ENCODE measurements around the gene SIPA1L3.

Gene SIPA1L3

DNA sequence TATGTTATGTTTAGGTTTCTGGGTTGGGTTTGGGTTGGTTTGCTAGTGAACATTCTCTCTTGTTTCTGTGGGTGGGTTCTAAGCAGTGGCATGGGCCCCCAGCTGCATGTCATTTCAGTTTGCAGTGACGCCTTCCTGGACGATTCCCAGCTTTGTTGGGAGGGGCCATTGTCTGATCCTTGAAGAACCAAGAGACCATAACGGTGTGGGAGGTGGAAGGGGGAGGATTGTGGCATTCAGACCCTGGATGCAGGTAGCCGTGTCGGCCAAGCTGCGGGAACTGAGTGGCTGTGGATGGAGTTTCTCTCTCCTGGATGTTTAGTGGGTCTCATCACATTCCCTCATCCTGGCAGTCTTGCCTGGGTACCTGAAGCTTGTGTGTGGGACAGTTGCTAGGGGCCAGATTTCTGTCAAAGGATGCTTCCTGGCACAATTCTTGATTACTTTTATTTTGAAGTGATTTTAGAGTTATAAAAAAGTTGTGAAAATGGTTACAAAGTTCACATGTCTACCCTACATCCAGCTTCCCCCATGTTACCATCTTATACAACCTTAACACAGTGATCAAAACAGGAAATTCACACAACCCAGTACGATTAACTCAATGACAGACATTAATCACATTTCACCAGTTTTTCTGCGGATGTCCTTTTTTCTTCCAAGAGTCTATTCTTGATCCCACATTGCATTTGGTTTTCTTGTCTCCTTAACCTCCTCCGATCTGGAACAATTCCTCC, 123.8 kb downstream of the SIPA1L3 start:
- H3K27me3 ChIP-seq (ENCODE audit: insufficient read depth, low read depth, severe bottlenecking): no peaks in the 10 kb centered on the region
- no peak for TF ChIP-seq CTCF (IDR thresholded peaks at IDR 0.05; ENCODE audit: low read depth, low read length)
- H3K27ac ChIP-seq: no peak overlapping the region
- H3K36me3 ChIP-seq: no peaks in the 10 kb centered on the region; the same call in 1 of the 2 replicates
- no peaks in the 10 kb centered on the region for H3K9me3 ChIP-seq (ENCODE audit: severe bottlenecking)
- DNase-seq: no peak
- H3K4me3 ChIP-seq (ENCODE audit: low read depth, low read length): no peak overlapping the region

DNA sequence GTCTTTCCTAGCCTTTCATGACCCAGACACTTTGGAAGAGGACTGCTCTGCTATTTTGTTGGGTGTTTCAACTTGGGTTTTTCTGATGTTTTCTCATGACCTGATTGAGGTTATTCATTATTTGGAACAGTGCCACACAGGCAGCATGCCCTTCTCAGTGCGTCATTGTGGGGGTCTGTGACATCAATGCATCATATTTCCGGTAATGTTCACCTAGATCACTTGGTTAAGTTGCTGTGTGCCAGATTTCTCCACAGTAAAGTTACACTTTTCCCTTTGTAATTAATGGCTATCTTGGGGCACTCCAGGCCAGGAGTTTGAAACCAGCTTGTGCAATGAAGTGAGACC, 124.4 kb downstream of the SIPA1L3 start:
- H3K27me3 ChIP-seq (ENCODE audit: insufficient read depth, low read depth, severe bottlenecking): no peaks in the 10 kb centered on the region
- no peak overlapping the region for H3K27ac ChIP-seq
- no peaks in the 10 kb centered on the region; the same call in 1 of the 2 replicates for H3K36me3 ChIP-seq
- no peak overlapping the region for H3K4me3 ChIP-seq (ENCODE audit: low read depth, low read length)
- no peak for DNase-seq
- no peak for TF ChIP-seq CTCF (IDR thresholded peaks at IDR 0.05; ENCODE audit: low read depth, low read length)
- no peaks in the 10 kb centered on the region for H3K9me3 ChIP-seq (ENCODE audit: severe bottlenecking)

GRCh38 chr19:38032151-38032550, 125.1 kb downstream of the SIPA1L3 start:
- no peak for DNase-seq
- Histone ChIP-seq H3K27me3 (ENCODE audit: insufficient read depth, low read depth, severe bottlenecking) (no peaks in the 10 kb centered on the region), H3K36me3 (no peaks in the 10 kb centered on the region; the same call in 1 of the 2 replicates), H3K27ac (no peak overlapping the region), H3K9me3 (ENCODE audit: severe bottlenecking) (no peaks in the 10 kb centered on the region), H3K4me3 (ENCODE audit: low read depth, low read length) (no peak overlapping the region)
- TF ChIP-seq CTCF (IDR thresholded peaks at IDR 0.05; ENCODE audit: low read depth, low read length): no peak

DNA sequence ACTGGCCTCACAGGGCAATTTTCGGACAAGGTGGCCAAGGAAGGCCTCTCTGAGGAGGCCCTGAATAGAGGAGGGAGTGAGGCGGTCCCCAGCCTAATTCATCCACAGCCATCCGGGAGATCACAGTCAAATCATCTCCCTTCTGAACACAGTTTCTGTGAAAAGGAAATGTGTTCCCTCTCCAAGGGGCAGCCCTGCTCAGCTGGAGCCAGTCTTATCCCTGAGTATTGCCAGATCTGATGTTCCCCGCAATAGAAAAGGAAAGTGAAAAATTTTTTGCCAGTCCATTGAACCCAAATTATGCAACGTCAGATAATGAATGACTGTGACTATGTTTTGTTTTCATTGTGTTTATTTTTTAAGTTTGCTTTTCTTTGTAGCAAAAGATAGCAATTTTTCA, 125.9 kb downstream of the SIPA1L3 start:
- H3K9me3 ChIP-seq (ENCODE audit: severe bottlenecking): no peaks in the 10 kb centered on the region
- no peak overlapping the region for H3K4me3 ChIP-seq (ENCODE audit: low read depth, low read length)
- no peaks in the 10 kb centered on the region for H3K27me3 ChIP-seq (ENCODE audit: insufficient read depth, low read depth, severe bottlenecking)
- no peak for DNase-seq
- no peak overlapping the region for H3K27ac ChIP-seq
- H3K36me3 ChIP-seq: no peaks in the 10 kb centered on the region; the same call in 1 of the 2 replicates
- TF ChIP-seq CTCF (IDR thresholded peaks at IDR 0.05; ENCODE audit: low read depth, low read length): no peak

DNA sequence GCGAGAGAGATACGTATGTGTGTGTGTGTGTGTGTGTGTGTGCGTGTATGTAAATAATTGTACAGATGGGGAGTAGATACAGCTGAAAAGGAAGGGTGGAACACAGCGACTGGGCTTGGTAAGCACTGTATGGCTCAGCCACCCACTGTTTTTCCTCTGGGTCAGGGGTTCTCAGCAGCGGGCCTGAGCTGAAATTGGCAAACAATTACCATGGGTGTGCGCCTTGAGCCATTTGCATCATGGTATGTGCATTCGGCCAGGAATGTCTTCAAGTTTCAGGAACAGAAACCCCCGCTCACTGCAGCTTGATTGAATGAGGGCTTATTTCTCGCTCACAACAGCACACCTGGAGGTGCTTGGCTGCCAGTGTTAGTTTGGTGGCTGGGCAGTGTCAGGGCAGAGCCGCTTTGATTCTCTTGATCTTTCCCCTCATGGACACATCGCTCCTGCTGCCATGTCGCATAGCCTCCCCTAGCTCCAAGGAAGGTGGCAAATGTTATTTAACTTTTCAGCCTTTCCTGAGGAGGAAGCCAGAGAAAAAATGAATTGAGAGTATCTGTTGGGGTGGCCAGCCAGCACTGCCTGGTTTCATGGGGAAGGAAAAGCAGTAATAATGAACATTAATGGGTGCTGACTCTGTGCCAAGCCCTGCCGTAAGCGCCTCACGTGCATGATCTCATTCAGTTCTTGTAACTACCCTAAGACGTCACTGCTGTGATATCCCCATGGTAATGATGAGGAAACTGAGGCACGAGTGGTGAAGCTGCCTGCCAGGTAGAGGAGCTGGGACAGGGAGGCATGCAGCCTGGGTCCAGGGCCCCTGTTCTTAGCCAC, 126.9 kb downstream of the SIPA1L3 start:
- DNase-seq: no peak
- Histone ChIP-seq H3K36me3 (no peaks in the 10 kb centered on the region; the same call in 1 of the 2 replicates), H3K27me3 (ENCODE audit: insufficient read depth, low read depth, severe bottlenecking) (no peaks in the 10 kb centered on the region), H3K9me3 (ENCODE audit: severe bottlenecking) (no peaks in the 10 kb centered on the region), H3K4me3 (ENCODE audit: low read depth, low read length) (no peak overlapping the region), H3K27ac (no peak overlapping the region)
- TF ChIP-seq CTCF (IDR thresholded peaks at IDR 0.05; ENCODE audit: low read depth, low read length): no peak
